Forelimb muscle (tissue), 1 donor: ENCODE data around the gene MRPS22. TPM values are rescaled to one million over a fixed set of nuclear protein-coding genes. Genes with fewer than 3 reads are reported as not detected.
"Not testable (repeated sequence)": the region's sequence is repeated elsewhere in the genome, so short reads cannot be mapped to it uniquely, and the experiment has no call there.

Experiments
- DNase-seq: peaks from one replicate; pipeline ENCODE4 v3.0.0-alpha.2; 2013; ENCODE audit warnings: low read depth
- polyA plus RNA-seq: library from polyadenylated mRNA; unstranded; fragments of 120-200 nt; gene quantifications from one replicate; pipeline ENCODE4 v1.2.1, GENCODE V29; 2013; ENCODE audit not compliant: insufficient read length

The MRPS22 gene
- polyA plus RNA-seq, 1 donor: 49.8 TPM

- no peak for DNase-seq
Observed at GRCh38 chr3:139312416-139312815, 31.4 kb upstream of the MRPS22 start.

- DNase-seq: no peak
Observed at GRCh38 chr3:139312959-139313358, 30.9 kb upstream of the MRPS22 start.

GRCh38 chr3:139313921-139314320 lies 29.9 kb upstream of the MRPS22 start:
- no peak for DNase-seq

GRCh38 chr3:139317215-139317614 lies 26.6 kb upstream of the MRPS22 start:
- DNase-seq: no peak

- no peak for DNase-seq
Observed at GRCh38 chr3:139317660-139318430, 26.0 kb upstream of the MRPS22 start.

- no peak for DNase-seq
Observed at GRCh38 chr3:139318431-139318816, 25.4 kb upstream of the MRPS22 start.

GRCh38 chr3:139318826-139319225 lies 25.0 kb upstream of the MRPS22 start:
- no peak for DNase-seq

- DNase-seq: no peak
Observed at GRCh38 chr3:139319428-139320402, 24.1 kb upstream of the MRPS22 start.

GRCh38 chr3:139320551-139321309 lies 23.1 kb upstream of the MRPS22 start:
- DNase-seq: no peak

GRCh38 chr3:139322346-139322745 lies 21.5 kb upstream of the MRPS22 start:
- no peak for DNase-seq

GRCh38 chr3:139323146-139323545 lies 20.7 kb upstream of the MRPS22 start:
- DNase-seq: no peak

GRCh38 chr3:139324456-139324855 lies 19.4 kb upstream of the MRPS22 start:
- no peak for DNase-seq

- no peak for DNase-seq
Observed at GRCh38 chr3:139325551-139325950, 18.3 kb upstream of the MRPS22 start.

- no peak for DNase-seq
Observed at GRCh38 chr3:139326131-139326530, 17.7 kb upstream of the MRPS22 start.

- no peak for DNase-seq
Observed at GRCh38 chr3:139326707-139327106, 17.1 kb upstream of the MRPS22 start.

GRCh38 chr3:139327231-139327630 lies 16.6 kb upstream of the MRPS22 start:
- no peak for DNase-seq

GRCh38 chr3:139327861-139328260 lies 16.0 kb upstream of the MRPS22 start:
- no peak for DNase-seq

- DNase-seq: no peak
Observed at GRCh38 chr3:139328356-139328755, 15.5 kb upstream of the MRPS22 start.

GRCh38 chr3:139329364-139329850 lies 14.4 kb upstream of the MRPS22 start:
- DNase-seq: no peak

GRCh38 chr3:139332092-139332491 lies 11.7 kb upstream of the MRPS22 start:
- no peak for DNase-seq

- not testable (repeated sequence) for DNase-seq
Observed at GRCh38 chr3:139334675-139335074, 9.1 kb upstream of the MRPS22 start.

GRCh38 chr3:139338405-139338804 lies 5.4 kb upstream of the MRPS22 start:
- DNase-seq: no peak
